A673 (cell line): ENCODE data around the gene ACLY.

Experiments used
- CTCF ChIP-seq: fragments of 300-800, 200-600 bp; sonication (generic); conservative IDR thresholded peaks from 2 replicates; pipeline ENCODE4 v1.5.1; 2017; ENCODE audit warnings: low read depth, mild to moderate bottlenecking, antibody characterized with exemption, low read length, moderate library complexity, mixed read lengths
- EZH2 ChIP-seq: fragments of 200-600 bp; sonication (generic); IDR thresholded peaks from 2 replicates; pipeline ENCODE4 v1.6.1; 2017; ENCODE audit warnings: borderline replicate concordance, low read depth, mild to moderate bottlenecking, mixed read lengths, antibody characterized with exemption, low read length; ENCODE audit not compliant: poor library complexity, severe bottlenecking

DNA sequence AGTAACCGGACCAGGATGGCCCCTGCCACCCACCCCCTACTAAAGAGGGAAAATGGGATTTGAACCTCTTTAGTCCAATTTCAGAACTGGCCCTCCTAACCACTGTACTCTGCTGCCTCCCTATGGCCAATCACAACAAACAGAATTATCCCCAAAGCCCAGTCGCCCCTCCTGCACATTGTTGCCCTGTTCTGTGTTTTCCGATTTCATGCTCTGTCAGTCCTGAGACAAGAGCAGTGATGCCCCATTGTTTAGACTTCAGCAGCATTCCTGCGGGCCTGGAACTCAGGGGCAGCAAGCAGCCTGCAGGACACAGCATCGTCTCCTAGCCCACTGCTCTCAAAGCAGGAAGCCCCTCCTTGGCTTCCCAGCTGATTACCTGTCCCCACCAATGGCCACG, 33.0 kb downstream of the ACLY start:
- TF ChIP-seq CTCF (0 out of 2 replicates have a peak, but pooled peaks have one; percentile 17), EZH2 (no peak)
